BJ (cell line): ENCODE data around the gene CDC5L. TPM values are rescaled to one million over a fixed set of nuclear protein-coding genes. Genes with fewer than 3 reads are reported as not detected.

Experiments
- CTCF ChIA-PET: fragments of 350-600 bp; formaldehyde crosslinking; extraction: SDS; loops from one replicate; lab custom pipeline; 2021; ENCODE audit warnings: antibody characterized with exemption, inconsistent platforms; lab: Yijun Ruan, JAX
- POLR2A ChIA-PET: fragments of 300-600 bp; sonication (Branson Sonifier 250); formaldehyde crosslinking; extraction: SDS; loops from one replicate; lab custom pipeline; 2021; ENCODE audit warnings: antibody characterized with exemption; lab: Charles Lee
- DNase-seq: peaks from one replicate; pipeline ENCODE4 v3.0.0-alpha.2; 2011; ENCODE audit warnings: low read depth
- H3K27me3 ChIP-seq: 2 replicates; pipeline ENCODE4 v1.6.0; 2011; ENCODE audit warnings: low read length; ENCODE audit not compliant: control insufficient read depth, insufficient read depth
- H3K36me3 ChIP-seq: 2 replicates; pipeline ENCODE4 v1.5.1; 2011; ENCODE audit warnings: low read length; ENCODE audit not compliant: control insufficient read depth, insufficient read depth
- H3K4me3 ChIP-seq: 2 replicates; pipeline ENCODE4 v1.5.1; 2011; ENCODE audit warnings: low read depth, mild to moderate bottlenecking, control low read depth, low read length
- CTCF ChIP-seq: IDR thresholded peaks from 2 replicates; pipeline ENCODE4 v1.5.1; 2011; ENCODE audit warnings: low read depth, mild to moderate bottlenecking, control low read depth, inconsistent platforms, low read length, moderate library complexity; ENCODE audit not compliant: insufficient read depth
- polyA plus RNA-seq: library from polyadenylated mRNA; depleted of rRNA; stranded (reverse); fragments of >200 nt; gene quantifications from 2 replicates; pipeline ENCODE4 v1.2.3, GENCODE V29; 2011

CDC5L gene
- polyA plus RNA-seq, 1 experiment, result 7.6 TPM

- POLR2A ChIA-PET, result interaction anchor here (0.6 kb wide), 1 partner anchor 1234 kb away, joined by 4 read pairs; no protein-coding TSS in a partner anchor
- Histone ChIP-seq H3K27me3 (no peaks in the 10 kb centered on the region), H3K4me3 (no peak overlapping the region), H3K36me3 (no peaks in the 10 kb centered on the region)
- no peak for DNase-seq
- TF ChIP-seq CTCF, result peak; percentile 73
- CTCF ChIA-PET, result interaction anchor here (1.0 to 6.8 kb wide), 8 partner anchors 9 to 45 kb away, joined by 3 to 81 read pairs (median 7); no protein-coding TSS in a partner anchor
Observed at GRCh38 chr6:44431118-44431725, 43.7 kb downstream of the CDC5L start.

DNA sequence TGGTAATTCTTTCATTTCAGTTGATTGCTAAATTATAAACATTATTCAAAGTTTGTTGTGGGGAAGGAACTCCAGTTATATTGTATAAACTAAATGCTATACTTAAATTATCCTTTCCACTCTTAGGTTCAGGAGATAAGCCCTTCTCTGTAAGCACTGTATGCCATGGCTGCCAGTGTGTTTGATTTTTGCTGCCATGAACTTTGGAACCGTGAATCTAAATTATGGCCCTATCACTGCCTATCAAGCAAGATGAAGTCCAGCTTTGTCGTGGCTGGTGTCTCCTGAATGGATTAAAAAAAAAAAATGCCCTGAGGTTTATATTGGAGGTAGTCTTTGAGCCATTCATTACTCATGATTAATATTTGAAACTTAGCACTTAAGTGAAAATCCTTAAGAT, 44.7 kb downstream of the CDC5L start:
- no peak overlapping the region for H3K4me3 ChIP-seq
- ChIA-PET POLR2A (interaction anchor here (0.6 kb wide), 1 partner anchor 1233 kb away, joined by 4 read pairs; no protein-coding TSS in a partner anchor), CTCF (interaction anchor here (0.6 to 6.8 kb wide), 9 partner anchors 8 to 198 kb away, joined by 3 to 81 read pairs (median 4); no protein-coding TSS in a partner anchor)
- no peaks in the 10 kb centered on the region for H3K27me3 ChIP-seq
- DNase-seq, result no peak
- no peaks in the 10 kb centered on the region for H3K36me3 ChIP-seq
- TF ChIP-seq CTCF, result no peak

DNA sequence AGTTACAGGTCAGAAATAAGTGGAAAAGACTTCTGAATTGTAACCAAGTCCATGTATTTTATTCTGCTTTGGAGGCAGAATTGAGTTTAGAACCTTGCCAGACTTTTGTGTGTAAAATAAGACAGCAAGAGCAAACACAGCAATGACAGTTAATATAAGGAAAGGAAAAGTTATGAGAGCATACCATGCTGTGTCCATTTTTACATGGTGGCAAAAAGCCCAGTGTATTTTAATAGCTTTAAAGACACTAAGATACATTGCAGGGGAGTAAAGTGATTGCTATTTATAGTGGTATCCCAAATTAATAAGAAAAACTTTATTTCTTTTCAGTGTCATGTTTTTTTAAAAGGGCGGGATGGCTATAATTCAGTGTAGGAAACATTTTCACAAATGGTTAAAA, 45.2 kb downstream of the CDC5L start:
- Histone ChIP-seq H3K27me3 (no peaks in the 10 kb centered on the region), H3K36me3 (no peaks in the 10 kb centered on the region), H3K4me3 (no peak overlapping the region)
- ChIA-PET CTCF (interaction anchor here (3.4 to 6.8 kb wide), 3 partner anchors 11 to 30 kb away, joined by 18 to 81 read pairs (median 18); no protein-coding TSS in a partner anchor), POLR2A (interaction anchor here (0.7 kb wide), 1 partner anchor 1495 kb away, joined by 3 read pairs; no protein-coding TSS in a partner anchor)
- DNase-seq, result no peak
- no peak for TF ChIP-seq CTCF

- H3K27me3 ChIP-seq, result no peaks in the 10 kb centered on the region
- POLR2A ChIA-PET, result no interaction called here
- DNase-seq, result no peak
- no peaks in the 10 kb centered on the region for H3K36me3 ChIP-seq
- TF ChIP-seq CTCF, result no peak
- H3K4me3 ChIP-seq, result no peak overlapping the region
- CTCF ChIA-PET, result interaction anchor here (0.6 to 5.2 kb wide), 4 partner anchors 20 to 196 kb away, joined by 3 to 23 read pairs (median 3); no protein-coding TSS in a partner anchor
Observed at GRCh38 chr6:44435500-44435899, 48.0 kb downstream of the CDC5L start.

DNA sequence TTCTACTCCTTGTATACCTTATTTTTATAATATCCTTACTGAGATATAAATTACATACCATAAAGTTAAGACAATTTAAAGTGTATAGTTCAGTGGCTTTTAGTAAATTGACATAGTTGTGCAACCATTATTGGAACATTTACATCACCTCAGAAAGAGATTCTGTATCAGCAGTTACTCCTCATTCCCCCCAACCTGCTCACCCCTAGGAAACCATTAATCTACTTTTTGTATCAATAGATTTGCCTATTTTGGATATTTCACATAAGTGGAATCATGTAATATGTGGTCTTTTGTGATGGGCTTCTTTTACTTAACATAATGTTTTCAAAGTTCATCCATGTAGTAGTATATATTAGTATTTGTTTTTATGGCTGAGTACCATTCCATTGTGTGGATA, 51.3 kb downstream of the CDC5L start:
- ChIA-PET POLR2A (no interaction called here), CTCF (interaction anchor here (1.5 to 2.2 kb wide), 2 partner anchors 8 to 18 kb away, joined by 5 to 10 read pairs; no protein-coding TSS in a partner anchor)
- Histone ChIP-seq H3K36me3 (no peaks in the 10 kb centered on the region), H3K27me3 (no peaks in the 10 kb centered on the region), H3K4me3 (no peak overlapping the region)
- TF ChIP-seq CTCF, result no peak
- no peak for DNase-seq
